H1 (cell line): ENCODE results near the gene LEFTY2. TPM values are rescaled to one million over a fixed set of nuclear protein-coding genes. Genes with fewer than 3 reads are reported as not detected.

ENCODE experiments used
- CTCF ChIA-PET: fragments of 300-600 bp; sonication (Branson Sonifier 250); formaldehyde crosslinking; loops from one replicate; lab custom pipeline; 2021; ENCODE audit not compliant: partially characterized antibody; lab: Charles Lee
- POLR2A ChIA-PET: fragments of 300-600 bp; sonication (Branson Sonifier 250); formaldehyde crosslinking; loops from one replicate; lab custom pipeline; 2021; ENCODE audit warnings: inconsistent platforms; ENCODE audit not compliant: partially characterized antibody; lab: Charles Lee
- DNase-seq, 2 experiments: peaks; one replicate each; pipeline versions ENCODE4 v3.0.0 to v3.0.0-alpha.2; 2010 to 2022; ENCODE audit warnings: low spot score in 2 of 2, low read depth in 1 of 2, mixed read lengths in 1 of 2
- FAIRE-seq: peaks from 2 replicates; lab custom pipeline; 2011; peaks lifted over from hg19 to GRCh38; lab: Jason Lieb, UNC
- H2AFZ ChIP-seq: 2 replicates; pipeline ENCODE4 v1.8.1; 2012; ENCODE audit warnings: low read length, inconsistent platforms
- H2AK5ac ChIP-seq: 2 replicates; pipeline ENCODE4 v1.6.1; 2013; ENCODE audit warnings: low read depth, low read length
- H2BK120ac ChIP-seq: replicated peaks from 2 replicates; pipeline ENCODE3; 2013; ENCODE audit warnings: low read depth, low read length, inconsistent platforms
- H2BK12ac ChIP-seq: 2 replicates; pipeline ENCODE4 v1.6.1; 2013; ENCODE audit warnings: low read depth, low read length
- H2BK15ac ChIP-seq: 2 replicates; pipeline ENCODE4 v1.6.1; 2013; ENCODE audit warnings: low read length
- H2BK20ac ChIP-seq: 2 replicates; pipeline ENCODE4 v1.6.1; 2013; ENCODE audit warnings: low read length
- H2BK5ac ChIP-seq: 2 replicates; pipeline ENCODE4 v1.6.1; 2013; ENCODE audit warnings: low read depth, low read length
- H3K14ac ChIP-seq: 2 replicates; pipeline ENCODE4 v1.6.1; 2013; ENCODE audit warnings: inconsistent platforms; ENCODE audit not compliant: insufficient read length
- H3K18ac ChIP-seq: 2 replicates; pipeline ENCODE4 v1.6.1; 2013; ENCODE audit warnings: low read length; ENCODE audit errors: extremely low read depth
- H3K23ac ChIP-seq: 2 replicates; pipeline ENCODE4 v1.6.1; 2013; ENCODE audit warnings: inconsistent platforms; ENCODE audit not compliant: insufficient read length
- H3K23me2 ChIP-seq: 2 replicates; pipeline ENCODE4 v1.6.1; 2013; ENCODE audit warnings: low read depth, low read length
- H3K27ac ChIP-seq: 2 replicates; pipeline ENCODE4 v1.6.1; 2011; ENCODE audit warnings: low read depth, low read length, inconsistent platforms
- H3K27me3 ChIP-seq, 4 experiments: replicated peaks in 1 of 4; 1 replicate in 1 of 4; 2 replicates in 3 of 4; pipeline versions ENCODE4 v1.6.1 to v1.8.1; 2011 to 2013; ENCODE audit warnings: low read length in 3 of 4, mild to moderate bottlenecking in 3 of 4, inconsistent platforms in 2 of 4, mixed read lengths in 2 of 4, moderate library complexity in 1 of 4; ENCODE audit not compliant: control insufficient read depth in 3 of 4, insufficient read depth in 3 of 4; ENCODE audit errors: extremely low read depth in 1 of 4
- H3K36me3 ChIP-seq, 4 experiments: 2 replicates each; pipeline versions ENCODE4 v1.6.1 to v1.8.1; 2011 to 2013; ENCODE audit warnings: mild to moderate bottlenecking in 4 of 4, low read length in 3 of 4, moderate library complexity in 2 of 4, control low read depth in 1 of 4, inconsistent platforms in 1 of 4; ENCODE audit not compliant: insufficient read depth in 4 of 4, control insufficient read depth in 2 of 4
- H3K4ac ChIP-seq: replicated peaks from 2 replicates; pipeline ENCODE3; 2013; ENCODE audit warnings: low read length, low read depth, mixed read lengths, inconsistent platforms; ENCODE audit not compliant: insufficient read length
- H3K4me1 ChIP-seq, 4 experiments: replicated peaks in 1 of 4; 1 replicate in 1 of 4; 2 replicates in 3 of 4; pipeline versions ENCODE4 v1.6.1 to v1.8.1; 2011 to 2013; ENCODE audit warnings: low read length in 3 of 4, inconsistent platforms in 2 of 4, mixed read lengths in 1 of 4; ENCODE audit not compliant: insufficient read depth in 4 of 4, control insufficient read depth in 3 of 4
- H3K4me2 ChIP-seq, 2 experiments: 2 replicates each; pipeline versions ENCODE4 v1.6.1 to v1.8.1; 2011 to 2013; ENCODE audit warnings: low read depth in 2 of 2, low read length in 2 of 2, control low read depth in 1 of 2, inconsistent platforms in 1 of 2, mild to moderate bottlenecking in 1 of 2; ENCODE audit not compliant: insufficient read depth in 1 of 2
- H3K4me3 ChIP-seq, 4 experiments: fragments of 200-600, 300-600 bp in 1 of 4; sonication (generic), shearing (Covaris generic), sonication (Bioruptor Twin) in 1 of 4; 2 replicates each; pipeline versions ENCODE4 v1.5.1 to v1.8.1; 2011 to 2016; ENCODE audit warnings: low read length in 4 of 4, low read depth in 3 of 4, control low read depth in 2 of 4, inconsistent platforms in 2 of 4, mild to moderate bottlenecking in 2 of 4, mixed read lengths in 1 of 4, moderate library complexity in 1 of 4; ENCODE audit not compliant: insufficient read depth in 2 of 4; ENCODE audit errors: extremely low read depth in 1 of 4
- H3K56ac ChIP-seq: replicated peaks from 2 replicates; pipeline ENCODE3; 2013; ENCODE audit warnings: low read depth, mild to moderate bottlenecking, mixed read lengths, low read length, inconsistent platforms; ENCODE audit not compliant: insufficient read length
- H3K79me1 ChIP-seq: 2 replicates; pipeline ENCODE4 v1.6.1; 2013; ENCODE audit warnings: low read depth, low read length, control low read depth
- H3K79me2 ChIP-seq, 2 experiments: 2 replicates each; pipeline versions ENCODE4 v1.6.1 to v1.8.1; 2012 to 2013; ENCODE audit warnings: low read length in 2 of 2, mild to moderate bottlenecking in 2 of 2, inconsistent platforms in 1 of 2; ENCODE audit not compliant: insufficient read depth in 2 of 2, control insufficient read depth in 1 of 2
- H3K9ac ChIP-seq, 4 experiments: replicated peaks in 1 of 4; 1 replicate in 1 of 4; 2 replicates in 3 of 4; pipeline versions ENCODE4 v1.6.1 to v1.8.1; 2011 to 2013; ENCODE audit warnings: low read depth in 3 of 4, low read length in 3 of 4, control low read depth in 2 of 4, mild to moderate bottlenecking in 2 of 4, moderate library complexity in 2 of 4, inconsistent platforms in 1 of 4; ENCODE audit errors: extremely low read depth in 1 of 4
- H3K9me3 ChIP-seq, 2 experiments: 2 replicates each; pipeline versions ENCODE4 v1.6.1 to v1.8.1; 2012 to 2013; ENCODE audit warnings: mild to moderate bottlenecking in 2 of 2, moderate library complexity in 2 of 2, control low read depth in 1 of 2, inconsistent platforms in 1 of 2, low read depth in 1 of 2, low read length in 1 of 2, mixed read lengths in 1 of 2; ENCODE audit not compliant: insufficient read depth in 2 of 2
- H4K20me1 ChIP-seq, 2 experiments: replicated peaks in 1 of 2; 2 replicates each; pipeline versions ENCODE3 to v1.8.1; 2011 to 2013; ENCODE audit warnings: inconsistent platforms in 2 of 2, low read length in 2 of 2, mild to moderate bottlenecking in 1 of 2; ENCODE audit not compliant: insufficient read depth in 2 of 2, control insufficient read depth in 1 of 2
- H4K5ac ChIP-seq: 2 replicates; pipeline ENCODE4 v1.6.1; 2013; ENCODE audit warnings: low read length, low read depth, mixed read lengths, inconsistent platforms; ENCODE audit not compliant: insufficient read length
- H4K8ac ChIP-seq: 2 replicates; pipeline ENCODE4 v1.8.0; 2013; ENCODE audit warnings: mild to moderate bottlenecking, moderate library complexity, low read length, inconsistent platforms; ENCODE audit not compliant: insufficient read depth; ENCODE audit errors: extremely low read depth
- H4K91ac ChIP-seq: replicated peaks from 2 replicates; pipeline ENCODE3; 2013; ENCODE audit warnings: low read length, mixed read lengths, inconsistent platforms; ENCODE audit not compliant: insufficient read length
- ATF2 ChIP-seq: IDR thresholded peaks from 2 replicates; pipeline ENCODE4 v1.6.1; 2012; ENCODE audit warnings: low read length, inconsistent platforms
- CBX8 ChIP-seq: fragments of 300-800, 300-1000 bp; sonication (generic); IDR thresholded peaks from 2 replicates; pipeline ENCODE4 v1.7.1; 2016; ENCODE audit warnings: low read depth, low read length, borderline replicate concordance
- CHD1 ChIP-seq: IDR thresholded peaks from 2 replicates; pipeline ENCODE4 v1.6.1; 2012; ENCODE audit warnings: low read depth, low read length, improper control_type of control experiment
- CTBP2 ChIP-seq: IDR thresholded peaks from 2 replicates; pipeline ENCODE4 v1.7.0; 2011; ENCODE audit warnings: borderline replicate concordance, mild to moderate bottlenecking, moderate library complexity, mixed read lengths, low read length; ENCODE audit not compliant: insufficient read depth, insufficient read length
- RAD21 ChIP-seq, 2 experiments: IDR thresholded peaks in 1 of 2; conservative IDR thresholded peaks in 1 of 2; 2 replicates each; pipeline ENCODE4 v1.6.1; 2011; ENCODE audit warnings: low read depth in 2 of 2, low read length in 2 of 2, improper control_type of control experiment in 1 of 2, inconsistent platforms in 1 of 2, mild to moderate bottlenecking in 1 of 2, moderate library complexity in 1 of 2
- SIN3A ChIP-seq, 2 experiments: IDR thresholded peaks in 1 of 2; conservative IDR thresholded peaks in 1 of 2; 2 replicates each; pipeline ENCODE4 v1.6.1; 2011 to 2012; ENCODE audit warnings: low read length in 2 of 2, improper control_type of control experiment in 1 of 2, low read depth in 1 of 2, mild to moderate bottlenecking in 1 of 2
- USF2 ChIP-seq: IDR thresholded peaks from 2 replicates; pipeline ENCODE4 v1.6.1; 2011; ENCODE audit warnings: low read length, improper control_type of control experiment
- YY1 ChIP-seq: IDR thresholded peaks from 2 replicates; pipeline ENCODE4 v1.6.1; 2011; ENCODE audit warnings: low read depth, mild to moderate bottlenecking, low read length
- WGBS, 2 experiments: shearing (Covaris generic) in 1 of 2; methylation state at CpG; one replicate each; pipeline versions ENCODE4 v1.1.6 to v1.1.7; 2013 to 2015; ENCODE audit warnings: low lambda C conversion rate in 2 of 2, mixed read lengths in 2 of 2, inconsistent platforms in 1 of 2, low coverage in 1 of 2, missing lambda C conversion rate in 1 of 2; ENCODE audit not compliant: insufficient replicate concordance in 2 of 2, insufficient coverage in 1 of 2, insufficient read length in 1 of 2; ENCODE audit errors: extremely low coverage in 1 of 2, missing lambda C conversion rate in 1 of 2; 5-methylcytosine and 5-hydroxymethylcytosine counted together
- polyA plus RNA-seq, 7 experiments: library from polyadenylated mRNA; depleted of rRNA in 3 of 7; stranded (reverse) in 5 of 7; unstranded in 2 of 7; fragments of >200 nt in 5 of 7; fragments of 200-250 nt in 2 of 7; gene quantifications; 1 replicate in 5 of 7; 2 replicates in 1 of 7; 4 replicates in 1 of 7; pipeline versions ENCODE4 v1.2.1 to v1.2.3, GENCODE V29; 2011 to 2013; ENCODE audit warnings: missing spikeins in 2 of 7, mixed read lengths in 2 of 7
- total RNA-seq: library from RNA; stranded (reverse); fragmentation: NEBNext Ultra II Directional; extraction: Animal tissue kit (Norgen Biotek cat#: 25700); gene quantifications from 2 replicates; pipeline ENCODE4 v1.2.1, GENCODE V29; 2021

Gene LEFTY2
- total and polyA plus RNA-seq, 2 of the 8 experiments (the other 6 are each of a cell fraction or from before 2014, with no cell fraction given), result 2.6 to 4.3 TPM

- no peak overlapping the region for H2BK12ac ChIP-seq
- no peak overlapping the region for H4K8ac ChIP-seq
- H2BK120ac ChIP-seq, result no peak overlapping the region
- no peak overlapping the region for H3K4ac ChIP-seq
- H2BK5ac ChIP-seq, result no peak overlapping the region
- H3K27ac ChIP-seq, result no peak overlapping the region
- POLR2A ChIA-PET, result interaction anchor here (1.8 kb wide), 1 partner anchor 203 kb away, joined by 5 read pairs; the partner anchor contains the start of gene SRP9
- H3K79me2 ChIP-seq, result peaks cover 0 to 3% of the 10 kb centered on the region in 2 experiments; a peak in 1 of 4 replicates
- TF ChIP-seq SIN3A (conservative IDR thresholded peaks at IDR 0.05 in 1 of 2, IDR thresholded peaks at IDR 0.05 in 1 of 2; ENCODE audit: low read depth in 1 of 2, low read length in 2 of 2) (no peak), CHD1 (no peak), RAD21 (IDR thresholded peaks at IDR 0.05 in 1 of 2, conservative IDR thresholded peaks at IDR 0.05 in 1 of 2; ENCODE audit: low read depth in 2 of 2, low read length in 2 of 2) (no peak), CBX8 (no peak), YY1 (no peak), ATF2 (no peak), USF2 (no peak), CTBP2 (no peak)
- peaks cover 3% of the 10 kb centered on the region in 2 experiments; a peak in 1 of 4 replicates for H3K9me3 ChIP-seq
- no peak overlapping the region for H3K18ac ChIP-seq
- H4K91ac ChIP-seq, result no peak overlapping the region
- H2AK5ac ChIP-seq, result no peak overlapping the region
- no peak overlapping the region for H3K4me2 ChIP-seq
- DNase-seq (no peak), FAIRE-seq (no peak)
- H3K4me3 ChIP-seq, result no peak overlapping the region
- H3K27me3 ChIP-seq, result no peaks in the 10 kb centered on the region
- H4K20me1 ChIP-seq, result no peaks in the 10 kb centered on the region
- H4K5ac ChIP-seq, result no peak overlapping the region
- no peaks in the 10 kb centered on the region; the same call in 1 of the 2 replicates for H3K23me2 ChIP-seq
- H2AFZ ChIP-seq, result no peak overlapping the region
- H3K23ac ChIP-seq, result no peak overlapping the region
- CTCF ChIA-PET, result interaction anchor here (0.6 to 2.0 kb wide), 6 partner anchors 10 to 126 kb away, joined by 3 to 7 read pairs (median 3); no protein-coding TSS in a partner anchor
- no peak overlapping the region for H3K14ac ChIP-seq
- H3K36me3 ChIP-seq, result peaks cover 11 to 56% (median 38%) of the 10 kb centered on the region in 4 experiments; a peak in 7 of 8 replicates
- no peak overlapping the region for H2BK15ac ChIP-seq
- no peak overlapping the region for H3K9ac ChIP-seq
- H3K79me1 ChIP-seq, result no peaks in the 10 kb centered on the region
- H3K4me1 ChIP-seq, result no peaks in the 10 kb centered on the region
- H3K56ac ChIP-seq, result no peak overlapping the region
- H2BK20ac ChIP-seq, result no peak overlapping the region
- 95% methylated on average over 3 of the region's 3 CpGs; no CpG with 5 or more reads in 1 of the 2 experiments for WGBS, 2 experiments
These were observed 40.7 kb upstream of the LEFTY2 start for GRCh38 chr1:225981714-225982113.
